ENCODE data around the gene L3MBTL4. TPM values are rescaled to one million over a fixed set of nuclear protein-coding genes. Genes with fewer than 3 reads are reported as not detected.

L3MBTL4 gene
- total RNA-seq, 2 donors from 2014 or later, result 10.9 to 11.2 TPM

DNA sequence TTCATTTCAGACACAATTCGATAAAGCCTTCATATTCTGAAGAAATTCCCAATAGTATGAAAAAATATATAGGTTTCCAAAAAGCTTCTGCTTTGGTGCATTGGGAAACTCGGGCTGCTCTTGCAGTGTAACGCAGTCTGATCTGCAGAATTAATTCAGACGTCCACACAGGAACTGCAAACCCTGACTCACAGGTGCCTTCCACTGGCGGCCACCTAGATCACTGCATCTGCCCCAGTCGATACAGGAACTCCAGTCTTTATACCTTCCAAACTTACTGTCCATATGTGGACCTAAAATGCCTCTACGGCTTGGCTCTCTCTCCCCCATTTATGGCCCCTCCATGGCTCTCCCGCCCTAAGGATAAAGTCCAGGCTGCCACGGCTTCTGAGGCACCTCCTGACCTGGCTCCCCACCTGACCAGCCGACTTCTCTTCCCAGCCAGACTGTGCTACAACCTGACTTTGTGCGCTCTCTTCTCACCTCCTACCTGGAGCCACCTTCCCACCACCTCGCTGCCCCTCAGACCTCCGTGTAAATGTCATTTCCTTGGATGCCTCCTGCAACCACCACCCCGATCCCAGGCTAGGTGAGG, 39.7 kb downstream of the L3MBTL4 start:
- TF ChIP-seq POLR2A (IDR thresholded peaks at IDR 0.05), result no peak
- TF ChIP-seq, protein P1, sequence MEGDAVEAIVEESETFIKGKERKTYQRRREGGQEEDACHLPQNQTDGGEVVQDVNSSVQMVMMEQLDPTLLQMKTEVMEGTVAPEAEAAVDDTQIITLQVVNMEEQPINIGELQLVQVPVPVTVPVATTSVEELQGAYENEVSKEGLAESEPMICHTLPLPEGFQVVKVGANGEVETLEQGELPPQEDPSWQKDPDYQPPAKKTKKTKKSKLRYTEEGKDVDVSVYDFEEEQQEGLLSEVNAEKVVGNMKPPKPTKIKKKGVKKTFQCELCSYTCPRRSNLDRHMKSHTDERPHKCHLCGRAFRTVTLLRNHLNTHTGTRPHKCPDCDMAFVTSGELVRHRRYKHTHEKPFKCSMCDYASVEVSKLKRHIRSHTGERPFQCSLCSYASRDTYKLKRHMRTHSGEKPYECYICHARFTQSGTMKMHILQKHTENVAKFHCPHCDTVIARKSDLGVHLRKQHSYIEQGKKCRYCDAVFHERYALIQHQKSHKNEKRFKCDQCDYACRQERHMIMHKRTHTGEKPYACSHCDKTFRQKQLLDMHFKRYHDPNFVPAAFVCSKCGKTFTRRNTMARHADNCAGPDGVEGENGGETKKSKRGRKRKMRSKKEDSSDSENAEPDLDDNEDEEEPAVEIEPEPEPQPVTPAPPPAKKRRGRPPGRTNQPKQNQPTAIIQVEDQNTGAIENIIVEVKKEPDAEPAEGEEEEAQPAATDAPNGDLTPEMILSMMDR (IDR thresholded peaks at IDR 0.05), result no peak
- 78 to 87% methylated on average over 14 of the region's 14 CpGs for WGBS, 2 donors
- ATAC-seq, result no peak
- Histone ChIP-seq H3K4me3 (no peak overlapping the region), H3K36me3 (replicated peaks in 1 of 2; ENCODE audit: insufficient read depth in 1 of 2, low read depth in 2 of 2) (no peaks in the 10 kb centered on the region), H3K9me3 (no peaks in the 10 kb centered on the region), H3K27me3 (no peaks in the 10 kb centered on the region), H3K27ac (no peak overlapping the region), H3K4me1 (peaks cover 15% of the 10 kb centered on the region)
- DNase-seq, result no peak
- intact Hi-C loops (cut with DNase I), result no loop called here

DNA sequence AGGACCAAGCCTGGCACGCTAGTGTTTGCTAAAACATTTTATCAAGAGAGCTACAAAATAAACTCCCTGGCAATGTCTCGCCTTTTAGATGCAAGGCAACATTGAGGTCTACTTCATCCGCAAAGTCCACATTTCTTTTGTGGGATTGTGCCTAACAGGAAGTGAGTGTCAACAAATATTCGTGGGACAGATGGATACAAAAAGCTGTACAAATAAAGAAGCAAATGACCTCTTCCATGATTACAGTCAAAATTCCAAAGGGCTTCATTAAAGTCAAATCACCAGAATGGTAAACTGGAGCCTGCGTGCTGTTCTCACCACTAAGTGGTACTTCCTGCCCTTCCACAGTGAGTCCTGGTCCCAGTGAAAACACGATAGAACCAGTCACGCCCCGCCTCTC, 40.4 kb downstream of the L3MBTL4 start:
- no peak for TF ChIP-seq POLR2A (IDR thresholded peaks at IDR 0.05)
- TF ChIP-seq, protein P1 (IDR thresholded peaks at IDR 0.05), result no peak
- H3K4me3 ChIP-seq, result no peak overlapping the region
- H3K9me3 ChIP-seq, result no peaks in the 10 kb centered on the region
- no peak overlapping the region for H3K27ac ChIP-seq
- no peaks in the 10 kb centered on the region for H3K36me3 ChIP-seq (replicated peaks in 1 of 2; ENCODE audit: insufficient read depth in 1 of 2, low read depth in 2 of 2)
- peaks cover 17% of the 10 kb centered on the region for H3K4me1 ChIP-seq
- intact Hi-C loops (cut with DNase I), result no loop called here
- ATAC-seq (no peak), DNase-seq (no peak)
- WGBS, 2 donors, result 50 to 57% methylated on average over 8 of the region's 8 CpGs
- no peaks in the 10 kb centered on the region for H3K27me3 ChIP-seq

DNA sequence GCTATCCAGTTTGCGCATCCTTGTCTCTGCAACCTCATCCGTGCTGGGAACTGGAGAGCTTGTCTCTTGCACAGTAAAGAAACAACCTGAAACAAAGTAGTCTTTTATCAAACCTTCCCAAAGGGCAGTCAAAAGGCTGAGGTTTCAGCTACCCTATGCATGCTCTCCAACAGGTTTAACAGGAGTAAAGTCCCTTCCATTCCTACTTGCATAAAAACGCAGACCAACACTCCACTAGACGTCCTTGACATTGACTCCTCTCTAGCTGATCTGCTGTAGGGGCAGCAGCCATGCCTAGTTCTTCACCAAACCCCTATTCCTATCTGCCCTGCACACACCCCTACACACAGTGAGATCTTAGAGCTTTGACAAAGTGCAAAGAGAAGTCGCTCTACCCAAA, 41.5 kb downstream of the L3MBTL4 start:
- Histone ChIP-seq H3K36me3 (replicated peaks in 1 of 2; ENCODE audit: insufficient read depth in 1 of 2, low read depth in 2 of 2) (no peaks in the 10 kb centered on the region), H3K4me3 (no peak overlapping the region), H3K27me3 (no peaks in the 10 kb centered on the region), H3K9me3 (no peaks in the 10 kb centered on the region), H3K27ac (no peak overlapping the region), H3K4me1 (peaks cover 17% of the 10 kb centered on the region)
- ATAC-seq, result no peak
- no peak for DNase-seq
- 73 to 77% methylated on average over 5 of the region's 5 CpGs for WGBS, 2 donors
- TF ChIP-seq, protein P1 (IDR thresholded peaks at IDR 0.05), result no peak
- TF ChIP-seq POLR2A (IDR thresholded peaks at IDR 0.05), result no peak
- intact Hi-C loops (cut with DNase I), result no loop called here

DNA sequence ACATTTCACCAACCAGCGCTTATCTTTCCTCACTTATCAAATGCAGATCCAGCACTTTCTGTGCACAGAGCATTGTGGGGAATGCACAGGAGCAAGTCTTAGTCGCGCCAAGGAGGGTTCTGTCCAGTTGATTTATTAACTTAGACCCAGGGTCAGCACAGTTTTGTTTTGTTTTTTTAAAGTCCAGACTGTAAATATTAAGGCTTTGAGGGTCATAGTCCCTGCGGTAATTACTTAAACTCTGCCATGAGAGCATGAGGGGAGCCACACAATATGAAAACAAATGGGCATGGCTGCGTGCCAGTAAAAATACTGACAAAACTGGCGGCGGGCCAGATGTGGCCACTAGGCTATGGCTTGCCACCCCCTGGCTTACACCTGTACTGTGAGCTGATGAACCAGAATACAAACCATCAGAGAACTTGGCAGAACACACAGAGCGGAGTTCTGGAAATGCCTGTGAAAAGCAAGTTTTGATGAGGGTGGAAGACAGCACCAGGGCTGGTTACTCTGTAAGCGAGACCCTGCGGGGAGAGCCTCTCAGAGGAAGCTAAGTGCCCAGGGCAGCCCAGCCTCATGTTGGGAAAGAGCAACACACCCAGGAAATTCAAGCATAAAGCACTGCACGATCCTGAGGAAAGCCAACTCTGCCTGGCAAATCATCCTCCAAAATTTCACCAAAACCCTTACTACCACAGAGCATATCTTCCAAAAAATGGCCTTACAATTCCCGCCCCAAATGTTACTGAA, 43.6 kb downstream of the L3MBTL4 start:
- 43 to 47% methylated on average over 12 of the region's 12 CpGs for WGBS, 2 donors
- H3K9me3 ChIP-seq, result no peaks in the 10 kb centered on the region
- DNase-seq (peak; percentile 65 to 88 (median 74)), ATAC-seq (peak; percentile 66)
- no peaks in the 10 kb centered on the region for H3K27me3 ChIP-seq
- H3K4me3 ChIP-seq, result no peak overlapping the region
- H3K27ac ChIP-seq, result peak overlapping the region in 3 of 4 donors; percentile 14 to 60 (median 15)
- H3K36me3 ChIP-seq (replicated peaks in 1 of 2; ENCODE audit: insufficient read depth in 1 of 2, low read depth in 2 of 2), result no peaks in the 10 kb centered on the region
- intact Hi-C loops (cut with DNase I), result no loop called here
- peaks cover 17% of the 10 kb centered on the region for H3K4me1 ChIP-seq
- no peak for TF ChIP-seq POLR2A (IDR thresholded peaks at IDR 0.05)
- TF ChIP-seq, protein P1 (IDR thresholded peaks at IDR 0.05), result peak in 2 of 7 experiments; percentile 15 to 22

Data from body of pancreas (tissue), 4 donors.